ENCODE results near the gene SUFU. TPM values are rescaled to one million over a fixed set of nuclear protein-coding genes. Genes with fewer than 3 reads are reported as not detected.
"Not testable (repeated sequence)": the region's sequence is repeated elsewhere in the genome, so short reads cannot be mapped to it uniquely, and the experiment has no call there.

SUFU gene
- total RNA-seq, 4 donors from 2014 or later = 5.0 to 8.9 (median 6.8) TPM

GRCh38 chr10:102660888-102661657 is 157.3 kb downstream of the SUFU start:
- Histone ChIP-seq H3K4me3 (peak overlapping the region in 3 of 4 donors; percentile 8 to 38 (median 11)), H3K36me3 (peaks cover 12 to 28% (median 12%) of the 10 kb centered on the region in 3 donors), H3K27ac (peak overlapping the region; percentile 1 to 74 (median 45)), H3K27me3 (no peaks in the 10 kb centered on the region), H3K4me1 (peaks cover 29 to 58% (median 30%) of the 10 kb centered on the region in 3 donors), H3K9me3 (no peaks in the 10 kb centered on the region)
- DNase-seq = no peak
- WGBS, 2 donors = 0% methylated on average over 6 of the region's 22 CpGs; no CpG with 5 or more reads in 1 of the 2 donors
- TF ChIP-seq POLR2A (IDR thresholded peaks at IDR 0.05) = peak in 1 of 4 donors; percentile 12
- no peak for TF ChIP-seq CTCF (IDR thresholded peaks at IDR 0.05)
- intact Hi-C loops (cut with DNase I) = no loop called here

- Histone ChIP-seq H3K9me3 (no peaks in the 10 kb centered on the region), H3K4me1 (peaks cover 29 to 54% (median 30%) of the 10 kb centered on the region in 3 donors), H3K27me3 (no peaks in the 10 kb centered on the region), H3K4me3 (no peak overlapping the region), H3K36me3 (peaks cover 7 to 22% (median 8%) of the 10 kb centered on the region in 3 donors), H3K27ac (peak overlapping the region; percentile 1 to 74 (median 45))
- intact Hi-C loops (cut with DNase I) = no loop called here
- no peak for TF ChIP-seq CTCF (IDR thresholded peaks at IDR 0.05)
- TF ChIP-seq POLR2A (IDR thresholded peaks at IDR 0.05) = no peak
- WGBS, 2 donors = no CpG with 5 or more reads among the region's 6 CpGs
- DNase-seq = no peak
Observed at GRCh38 chr10:102661658-102662028, 157.9 kb downstream of the SUFU start.

- intact Hi-C loops (cut with DNase I) = no loop called here
- H3K27me3 ChIP-seq = no peaks in the 10 kb centered on the region
- H3K36me3 ChIP-seq = no peaks in the 10 kb centered on the region
- no peak for DNase-seq
- TF ChIP-seq POLR2A (IDR thresholded peaks at IDR 0.05) = no peak
- H3K4me3 ChIP-seq = no peak overlapping the region
- no peak overlapping the region for H3K27ac ChIP-seq
- no peaks in the 10 kb centered on the region for H3K9me3 ChIP-seq
- H3K4me1 ChIP-seq = peaks cover 23 to 42% (median 23%) of the 10 kb centered on the region in 3 donors
- 60 to 65% methylated on average over 8 to 9 of the region's 9 CpGs for WGBS, 2 donors
Observed at GRCh38 chr10:102665904-102666509, 162.2 kb downstream of the SUFU start.

- H3K9me3 ChIP-seq; intact Hi-C loops (cut with DNase I); DNase-seq; H3K27ac ChIP-seq; H3K27me3 ChIP-seq; H3K4me3 ChIP-seq; H3K36me3 ChIP-seq: not testable (repeated sequence)
- WGBS, 2 donors = 95 to 97% methylated on average over 4 of the region's 4 CpGs
- peaks cover 14 to 32% (median 15%) of the 10 kb centered on the region in 3 donors for H3K4me1 ChIP-seq
Observed at GRCh38 chr10:102667411-102667810, 163.6 kb downstream of the SUFU start.

GRCh38 chr10:102668326-102669107 is 164.7 kb downstream of the SUFU start:
- no peaks in the 10 kb centered on the region for H3K9me3 ChIP-seq
- H3K27me3 ChIP-seq = no peaks in the 10 kb centered on the region
- no peaks in the 10 kb centered on the region for H3K36me3 ChIP-seq
- H3K4me1 ChIP-seq = peaks cover 19 to 43% (median 19%) of the 10 kb centered on the region in 3 donors
- TF ChIP-seq CTCF (IDR thresholded peaks at IDR 0.05) (no peak), POLR2A (IDR thresholded peaks at IDR 0.05) (no peak)
- peak overlapping the region in 2 of 4 donors; percentile 52 to 68 for H3K27ac ChIP-seq
- WGBS, 2 donors = 85% methylated on average over 6 to 7 of the region's 10 CpGs
- intact Hi-C loops (cut with DNase I) = no loop called here
- DNase-seq = no peak
- no peak overlapping the region for H3K4me3 ChIP-seq

Measured in esophagus squamous epithelium (tissue), 5 donors.